Activated naive CD4-positive, alpha-beta T cell treated with anti-CD3 and anti-CD28 coated beads for 36 hours (primary cell): ENCODE results near the gene TBCCD1. TPM values are rescaled to one million over a fixed set of nuclear protein-coding genes. Genes with fewer than 3 reads are reported as not detected.
A peak's percentile ranks its signal among the peaks of the same experiment; 100 is the strongest.
"Not testable (repeated sequence)": the region's sequence is repeated elsewhere in the genome, so short reads cannot be mapped to it uniquely, and the experiment has no call there.

Experiments
- CTCF ChIA-PET: fragments of 350-600 bp; sonication (Branson Sonifier 250); formaldehyde crosslinking; loops from one replicate; lab custom pipeline; 2021; ENCODE audit warnings: antibody characterized with exemption; lab: Charles Lee
- DNase-seq: peaks from one replicate; pipeline ENCODE4 v3.0.0-alpha.2; 2020
- H3K27ac Mint-ChIP-seq: one replicate; pipeline ENCODE4 v1.8.0; 2021; ENCODE audit warnings: mild to moderate bottlenecking, mixed read lengths
- H3K27me3 Mint-ChIP-seq: one replicate; pipeline ENCODE4 v1.8.0; 2021; ENCODE audit warnings: low read depth, mixed read lengths
- H3K36me3 Mint-ChIP-seq: one replicate; pipeline ENCODE4 v1.8.0; 2021; ENCODE audit warnings: low read depth, mixed read lengths
- H3K4me1 Mint-ChIP-seq: one replicate; pipeline ENCODE4 v1.8.0; 2021; ENCODE audit warnings: low read depth, mixed read lengths
- H3K4me3 Mint-ChIP-seq: one replicate; pipeline ENCODE4 v1.8.0; 2021; ENCODE audit warnings: mild to moderate bottlenecking, moderate library complexity, mixed read lengths
- H3K9me3 Mint-ChIP-seq: one replicate; pipeline ENCODE4 v1.8.0; 2021; ENCODE audit warnings: mixed read lengths
- intact Hi-C: fragments of 100-400 bp; cut with micrococcal nuclease; formaldehyde crosslinking; loops from one replicate; pipeline ENCODE4 v1.15.1; 2023
- total RNA-seq, 2 experiments: library from RNA; stranded (reverse); gene quantifications; one replicate each; pipeline ENCODE4 v1.2.3, GENCODE V29; 2021

TBCCD1 gene
- total RNA-seq, 2 experiments from 2014 or later: 9.0 to 10.7 TPM

DNA sequence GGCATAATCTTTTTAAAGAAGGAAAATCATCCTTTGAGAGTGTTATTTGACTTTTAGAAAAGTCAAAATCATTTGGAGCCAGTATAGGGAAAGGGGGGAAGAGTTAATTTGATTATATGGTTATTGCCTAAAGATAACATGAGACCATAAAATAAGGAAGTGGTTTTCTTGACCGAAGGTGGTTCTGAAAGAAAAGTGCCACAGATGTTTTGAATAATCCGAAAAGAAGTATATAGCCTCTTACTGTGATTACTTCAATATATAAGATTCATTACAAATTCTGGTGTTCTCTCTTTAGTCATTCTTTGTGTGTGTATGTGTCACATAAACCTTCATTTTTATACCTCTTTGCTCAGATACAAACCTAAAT, 4.5 kb upstream of the TBCCD1 start:
- DNase-seq: no peak
- peak overlapping the region; percentile 11 for H3K27ac Mint-ChIP-seq
- peaks cover 49% of the 10 kb centered on the region for H3K4me1 Mint-ChIP-seq
- intact Hi-C loops: loop anchor here (2.0 to 10.0 kb wide), 3 partner anchors 37 to 987 kb away; partner anchors contain the start of gene SENP2
- H3K4me3 Mint-ChIP-seq: peak overlapping the region; percentile 95
- H3K9me3 Mint-ChIP-seq: no peaks in the 10 kb centered on the region
- peaks cover 17% of the 10 kb centered on the region for H3K36me3 Mint-ChIP-seq
- H3K27me3 Mint-ChIP-seq: no peaks in the 10 kb centered on the region
- CTCF ChIA-PET: interaction anchor here (0.7 to 2.3 kb wide), 3 partner anchors 38 to 628 kb away, joined by 3 to 8 read pairs (median 4); no protein-coding TSS in a partner anchor

DNA sequence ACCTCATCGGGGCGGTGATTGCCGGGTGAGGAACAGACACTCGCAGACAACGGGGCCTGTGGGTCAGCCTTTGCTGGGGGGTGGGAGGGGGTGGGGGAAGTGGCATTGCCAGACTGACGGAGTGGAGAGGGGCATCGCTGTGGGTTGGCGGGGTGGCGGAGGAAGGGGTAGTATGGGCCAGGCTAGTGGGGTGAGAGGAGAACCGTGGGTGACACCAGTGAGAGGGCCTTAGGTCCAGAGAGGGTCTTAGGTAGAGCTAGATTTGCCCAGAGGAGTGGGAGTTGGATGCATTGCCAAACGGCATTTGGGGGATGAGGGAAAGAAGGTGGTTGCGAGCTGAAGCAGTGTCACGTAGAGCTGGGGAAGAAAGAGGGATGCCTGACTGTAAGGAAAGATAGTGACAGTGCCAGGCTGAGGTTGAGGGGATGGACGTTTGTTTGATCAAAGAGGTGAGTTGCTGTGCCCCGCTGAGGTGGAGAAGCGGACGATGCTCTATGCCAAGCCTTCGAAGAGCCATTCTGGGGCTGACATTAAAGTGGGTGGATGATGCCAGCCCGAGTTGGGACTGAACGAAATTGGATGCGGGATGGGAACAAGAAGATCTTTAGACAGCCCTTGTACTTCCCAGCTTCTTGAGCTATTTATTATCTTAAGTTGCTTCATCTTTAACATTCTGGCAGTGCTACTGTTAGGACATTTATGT, 4.0 kb upstream of the TBCCD1 start:
- peak overlapping the region; percentile 95 for H3K4me3 Mint-ChIP-seq
- CTCF ChIA-PET: interaction anchor here (0.7 to 2.3 kb wide), 4 partner anchors 43 to 628 kb away, joined by 4 to 12 read pairs (median 6); no protein-coding TSS in a partner anchor
- intact Hi-C loops: loop anchor here (1.0 to 10.0 kb wide), 11 partner anchors 19 to 986 kb away; partner anchors contain the start of genes EIF4A2, ETV5, RFC4 and SENP2
- peaks cover 14% of the 10 kb centered on the region for H3K36me3 Mint-ChIP-seq
- H3K27me3 Mint-ChIP-seq: no peaks in the 10 kb centered on the region
- H3K9me3 Mint-ChIP-seq: no peaks in the 10 kb centered on the region
- DNase-seq: peak; percentile 11
- peak overlapping the region; percentile 85 for H3K27ac Mint-ChIP-seq
- H3K4me1 Mint-ChIP-seq: peaks cover 53% of the 10 kb centered on the region

DNA sequence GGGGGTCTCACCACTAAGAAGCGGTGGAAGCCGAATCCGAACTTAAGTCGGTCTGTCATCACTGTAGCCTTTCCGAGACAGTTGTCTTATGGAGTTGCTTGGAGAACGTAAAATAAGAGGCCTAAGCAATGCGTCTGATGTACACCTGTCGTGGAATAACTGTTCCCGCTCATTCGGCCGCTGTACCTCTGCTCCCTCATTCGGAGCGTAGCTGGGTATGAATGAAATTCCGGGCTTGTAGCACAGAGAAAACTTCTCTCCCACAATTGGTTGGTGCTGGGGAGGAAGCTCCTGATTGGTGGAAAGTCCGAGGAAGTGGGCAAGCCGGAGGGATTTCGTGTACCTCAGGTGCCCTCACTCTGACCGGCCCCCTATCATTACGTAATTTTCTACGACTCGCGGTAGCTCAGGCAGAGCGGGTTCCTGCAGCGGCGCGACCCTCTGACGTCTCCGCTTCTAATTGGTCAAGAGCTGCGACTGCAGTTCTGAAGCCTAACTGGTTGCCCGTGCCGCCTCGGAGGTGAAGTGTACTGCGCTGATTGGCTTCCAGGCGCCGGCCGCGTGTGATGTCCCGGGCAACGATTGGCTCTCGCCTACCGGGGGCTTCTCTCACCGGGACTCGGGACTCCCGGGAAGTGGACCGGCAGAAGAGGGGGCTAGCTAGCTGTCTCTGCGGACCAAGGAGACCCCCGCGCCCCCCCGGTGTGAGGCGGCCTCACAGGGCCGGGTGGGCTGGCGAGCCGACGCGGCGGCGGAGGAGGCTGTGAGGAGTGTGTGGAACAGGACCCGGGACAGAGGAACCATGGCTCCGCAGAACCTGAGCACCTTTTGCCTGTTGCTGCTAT, 3.2 kb upstream of the TBCCD1 start, which contains the start of gene DNAJB11:
DNAJB11 (plus strand) TSS at position 625 of the 845 bp plus-strand sequence; CDS start at position 803, 178 bp downstream.
- DNase-seq: peak; percentile 100
- peaks cover 11% of the 10 kb centered on the region for H3K36me3 Mint-ChIP-seq
- H3K27ac Mint-ChIP-seq: peak within 1 kb of the TSS; percentile 85
- intact Hi-C loops: loop anchor here (1.0 to 10.0 kb wide), 11 partner anchors 20 to 986 kb away; partner anchors contain the start of genes EIF4A2, ETV5, RFC4 and SENP2
- peaks cover 53% of the 10 kb centered on the region for H3K4me1 Mint-ChIP-seq
- H3K27me3 Mint-ChIP-seq: no peaks in the 10 kb centered on the region
- no peaks in the 10 kb centered on the region for H3K9me3 Mint-ChIP-seq
- CTCF ChIA-PET: interaction anchor here (1.0 to 2.3 kb wide), 6 partner anchors 21 to 627 kb away, joined by 3 to 12 read pairs (median 6); no protein-coding TSS in a partner anchor
- H3K4me3 Mint-ChIP-seq: peak within 1 kb of the TSS; percentile 95

DNA sequence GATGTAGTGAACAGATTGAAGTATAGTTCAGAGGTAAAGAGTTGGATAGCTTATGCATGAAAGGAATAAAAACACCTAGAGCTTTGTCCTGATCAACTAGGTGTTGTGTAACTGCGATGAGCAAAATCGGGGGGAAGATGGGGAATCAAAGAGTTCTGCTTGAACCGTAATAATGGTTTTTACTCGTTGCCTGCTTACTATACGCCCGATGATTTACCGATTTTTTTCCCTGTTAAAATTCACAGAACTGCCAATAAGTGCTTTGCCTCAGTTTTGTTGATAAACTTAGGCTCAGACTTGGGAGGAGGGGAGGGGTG, 2.6 kb upstream of the TBCCD1 start:
- CTCF ChIA-PET: interaction anchor here (1.0 to 2.3 kb wide), 6 partner anchors 21 to 626 kb away, joined by 3 to 12 read pairs (median 6); no protein-coding TSS in a partner anchor
- H3K36me3 Mint-ChIP-seq: peaks cover 11% of the 10 kb centered on the region
- no peaks in the 10 kb centered on the region for H3K27me3 Mint-ChIP-seq
- H3K27ac Mint-ChIP-seq: peak overlapping the region; percentile 85
- no peak for DNase-seq
- H3K9me3 Mint-ChIP-seq: no peaks in the 10 kb centered on the region
- intact Hi-C loops: loop anchor here (1.0 to 10.0 kb wide), 13 partner anchors 21 to 985 kb away; partner anchors contain the start of genes EIF4A2, ETV5, RFC4 and RPL39L
- peaks cover 52% of the 10 kb centered on the region for H3K4me1 Mint-ChIP-seq
- peak overlapping the region; percentile 95 for H3K4me3 Mint-ChIP-seq

DNA sequence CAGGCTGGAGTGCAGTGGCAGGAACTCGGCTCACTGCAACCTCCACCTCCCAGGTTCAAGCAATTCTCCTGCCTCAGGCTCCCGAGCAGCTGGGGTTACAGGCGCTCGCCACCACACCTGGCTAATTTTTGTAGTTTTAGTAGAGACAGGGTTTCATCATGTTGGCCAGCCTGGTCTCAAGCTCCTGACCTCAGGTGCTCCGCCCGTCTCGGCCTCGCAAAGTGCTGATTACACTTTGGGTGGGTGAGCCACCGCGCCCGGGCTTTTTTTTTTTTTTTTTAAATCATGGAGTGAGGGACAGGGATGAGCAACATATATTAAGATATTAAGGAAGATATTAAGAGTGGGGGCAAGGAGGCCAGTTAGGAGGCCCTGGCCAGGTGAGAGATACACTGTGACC, 2.2 kb upstream of the TBCCD1 start:
- CTCF ChIA-PET: interaction anchor here (0.6 to 2.2 kb wide), 6 partner anchors 8 to 626 kb away, joined by 3 to 12 read pairs (median 4); no protein-coding TSS in a partner anchor
- peaks cover 53% of the 10 kb centered on the region for H3K4me1 Mint-ChIP-seq
- H3K27me3 Mint-ChIP-seq, H3K9me3 Mint-ChIP-seq, DNase-seq: not testable (repeated sequence)
- peak overlapping the region; percentile 85 for H3K27ac Mint-ChIP-seq
- peaks cover 11% of the 10 kb centered on the region for H3K36me3 Mint-ChIP-seq
- peak overlapping the region; percentile 95 for H3K4me3 Mint-ChIP-seq
- intact Hi-C loops: loop anchor here (5.0 kb wide), 2 partner anchors 313 to 568 kb away; partner anchors contain the start of gene RPL39L

DNA sequence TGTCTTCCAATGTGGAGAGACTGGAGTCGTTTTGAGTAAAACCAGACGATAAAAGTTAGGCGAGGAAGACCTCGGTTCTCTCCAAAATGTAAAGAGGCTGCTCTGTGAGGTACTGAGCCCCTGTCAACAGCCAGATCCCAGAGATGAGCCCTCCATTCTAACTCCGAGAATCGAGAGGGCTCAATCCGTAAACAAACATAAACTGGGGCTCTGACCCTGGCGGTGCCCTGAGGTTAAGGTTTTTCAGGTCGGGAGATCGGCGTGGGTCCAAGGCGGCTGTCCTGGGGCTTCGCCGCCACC, 417 bp downstream of the TBCCD1 start:
- Mint-ChIP-seq H3K27me3 (no peaks in the 10 kb centered on the region), H3K4me1 (peaks cover 49% of the 10 kb centered on the region), H3K4me3 (peak overlapping the region; percentile 93), H3K27ac (peak overlapping the region; percentile 90), H3K9me3 (no peaks in the 10 kb centered on the region), H3K36me3 (peaks cover 14% of the 10 kb centered on the region)
- CTCF ChIA-PET: interaction anchor here (0.9 to 1.6 kb wide), 3 partner anchors 255 to 584 kb away, joined by 3 to 5 read pairs (median 3); no protein-coding TSS in a partner anchor
- DNase-seq: peak; percentile 8
- intact Hi-C loops: loop anchor here (1.0 to 5.0 kb wide), 4 partner anchors 50 to 571 kb away; partner anchors contain the start of gene RPL39L

DNA sequence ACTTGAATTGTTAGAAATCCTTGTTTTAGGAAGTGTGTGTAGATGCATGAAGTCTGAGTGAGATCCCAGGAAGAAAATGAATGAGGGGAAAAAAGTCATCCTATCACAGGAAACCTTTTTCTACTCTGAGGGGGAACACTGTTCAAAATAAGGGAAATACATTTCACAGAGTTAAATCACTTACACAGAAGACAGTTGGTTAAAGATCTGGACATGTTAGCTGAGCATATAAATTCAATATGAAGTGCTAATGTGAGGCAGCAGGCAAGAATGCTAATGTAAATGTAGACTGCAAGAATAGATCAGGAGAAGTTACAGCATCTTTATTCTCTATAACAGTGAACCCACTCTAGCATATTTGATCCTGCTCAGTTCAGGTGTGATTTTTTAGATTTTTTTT, 2.6 kb downstream of the TBCCD1 start:
- peaks cover 17% of the 10 kb centered on the region for H3K36me3 Mint-ChIP-seq
- no peaks in the 10 kb centered on the region for H3K9me3 Mint-ChIP-seq
- no peak for DNase-seq
- no peak overlapping the region for H3K4me3 Mint-ChIP-seq
- H3K27me3 Mint-ChIP-seq: no peaks in the 10 kb centered on the region
- no peak overlapping the region for H3K27ac Mint-ChIP-seq
- CTCF ChIA-PET: interaction anchor here (1.7 kb wide), 1 partner anchor 52 kb away, joined by 6 read pairs; no protein-coding TSS in a partner anchor
- intact Hi-C loops: no loop called here
- peaks cover 52% of the 10 kb centered on the region for H3K4me1 Mint-ChIP-seq

DNA sequence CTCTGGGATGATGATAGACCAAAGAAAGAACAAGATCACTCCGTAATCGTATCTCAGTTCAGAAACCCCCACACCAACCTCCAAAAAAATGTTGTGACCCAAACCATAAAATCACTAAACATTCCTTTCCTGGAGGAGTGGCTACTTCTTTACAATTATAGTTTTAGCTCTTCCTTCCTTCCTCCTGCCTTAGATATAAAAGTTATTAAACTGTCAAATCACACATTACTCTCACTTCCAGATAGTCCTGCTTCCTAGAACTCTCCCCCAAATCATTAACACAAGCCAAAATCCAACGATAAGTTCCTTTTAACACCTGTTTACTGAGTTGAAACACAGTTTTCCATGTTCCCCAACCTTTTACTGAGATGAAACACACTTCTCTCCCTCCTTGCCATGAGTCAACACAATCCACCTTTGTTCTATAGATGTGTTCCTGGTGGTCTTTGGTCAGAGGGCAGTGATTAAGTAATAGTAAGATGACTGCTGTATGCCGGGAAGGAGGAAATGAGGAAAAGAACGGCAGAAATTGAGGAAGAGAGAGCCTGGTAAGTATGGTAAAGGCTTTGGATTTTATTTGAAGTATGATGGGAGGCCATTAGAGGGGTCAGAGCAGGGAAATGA, 14.6 kb downstream of the TBCCD1 start:
- H3K27ac Mint-ChIP-seq: no peak overlapping the region
- intact Hi-C loops: no loop called here

DNA sequence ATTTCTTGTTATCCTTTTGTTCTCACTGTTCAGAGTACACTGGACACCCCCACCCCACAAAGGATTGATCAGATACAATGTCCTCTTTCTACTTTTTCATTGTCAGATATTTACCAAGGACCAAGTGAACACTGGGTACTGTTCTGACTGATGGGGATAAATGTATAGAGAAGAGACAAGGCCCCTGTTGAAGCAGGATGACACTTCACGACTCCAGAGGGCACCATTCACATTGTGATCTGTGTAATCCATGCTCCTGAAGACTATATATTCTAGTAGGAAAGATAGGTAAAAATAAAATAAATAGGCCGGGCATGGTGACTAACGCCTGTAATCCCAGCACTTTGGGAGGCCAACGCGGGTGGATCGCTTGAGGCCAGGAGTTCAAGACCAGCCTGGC, 15.8 kb downstream of the TBCCD1 start:
- CTCF ChIA-PET: interaction anchor here (0.9 to 2.1 kb wide), 2 partner anchors 59 to 65 kb away, joined by 3 to 6 read pairs; no protein-coding TSS in a partner anchor
- Mint-ChIP-seq H3K4me1 (no peaks in the 10 kb centered on the region), H3K27me3 (no peaks in the 10 kb centered on the region), H3K27ac (no peak overlapping the region), H3K9me3 (no peaks in the 10 kb centered on the region), H3K36me3 (peaks cover 23% of the 10 kb centered on the region), H3K4me3 (no peak overlapping the region)
- intact Hi-C loops: no loop called here
- DNase-seq: no peak

More for the DNA sequence above, 14.6 kb downstream of the TBCCD1 start:
- CTCF ChIA-PET: interaction anchor here (0.9 to 2.1 kb wide), 4 partner anchors 58 to 275 kb away, joined by 3 to 6 read pairs (median 4); no protein-coding TSS in a partner anchor
- DNase-seq: no peak
- H3K27me3 Mint-ChIP-seq: no peaks in the 10 kb centered on the region
- H3K4me1 Mint-ChIP-seq: peaks cover 3% of the 10 kb centered on the region
- no peaks in the 10 kb centered on the region for H3K9me3 Mint-ChIP-seq
- H3K36me3 Mint-ChIP-seq: peaks cover 28% of the 10 kb centered on the region
- H3K4me3 Mint-ChIP-seq: no peak overlapping the region

DNA sequence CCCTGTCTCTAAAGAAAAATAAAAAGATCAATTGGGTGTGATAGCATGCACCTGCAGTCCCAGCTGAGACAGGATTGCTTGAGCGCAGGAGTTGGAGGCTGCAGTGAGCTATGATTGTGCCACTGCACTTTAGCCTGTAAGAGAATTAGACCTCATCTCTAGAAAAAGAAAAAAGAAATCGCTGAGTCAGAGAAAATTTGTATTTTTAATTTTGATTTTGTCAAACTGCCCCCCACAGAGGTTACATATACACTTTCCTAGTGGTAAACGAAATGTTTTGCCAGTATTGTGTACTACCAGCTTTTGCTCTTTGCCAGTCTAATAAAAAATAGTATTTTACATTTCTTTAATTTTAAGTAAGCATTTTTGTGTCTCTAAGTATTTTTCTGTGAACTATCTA, 17.6 kb downstream of the TBCCD1 start:
- CTCF ChIA-PET: interaction anchor here (1.0 to 2.0 kb wide), 2 partner anchors 9 to 606 kb away, joined by 3 to 7 read pairs; no protein-coding TSS in a partner anchor
- H3K36me3 Mint-ChIP-seq: peaks cover 17% of the 10 kb centered on the region
- no peak overlapping the region for H3K4me3 Mint-ChIP-seq
- intact Hi-C loops: loop anchor here (10.0 kb wide), 1 partner anchor 815 kb away; no protein-coding TSS in a partner anchor
- H3K27me3 Mint-ChIP-seq: no peaks in the 10 kb centered on the region
- no peaks in the 10 kb centered on the region for H3K9me3 Mint-ChIP-seq
- H3K27ac Mint-ChIP-seq: no peak overlapping the region
- no peak for DNase-seq
- no peaks in the 10 kb centered on the region for H3K4me1 Mint-ChIP-seq

DNA sequence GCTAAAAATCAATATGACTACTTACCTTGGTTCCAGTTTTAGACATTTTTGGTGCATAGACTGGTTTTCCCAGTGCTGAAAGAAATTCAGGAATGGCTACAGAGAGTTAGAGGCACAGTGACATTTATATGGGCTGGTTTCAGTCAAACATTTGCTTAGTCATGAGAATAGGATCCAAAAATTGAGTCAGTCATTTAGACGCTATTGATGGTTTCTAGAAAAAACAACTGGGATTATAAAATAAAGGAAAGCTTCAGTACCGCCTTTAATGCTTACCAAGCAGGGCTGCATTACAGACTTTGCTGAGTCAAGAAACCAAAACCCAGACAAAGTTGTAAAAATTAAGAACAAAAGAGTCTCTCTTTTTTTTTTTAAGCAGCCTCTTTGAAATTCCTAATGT, 22.9 kb downstream of the TBCCD1 start, which contains the start of gene CRYGS:
CRYGS (minus strand) TSS at position 100 of the 400 bp plus-strand sequence; CDS start at position 46, 54 bp downstream.
- Mint-ChIP-seq H3K27ac (no peak within 1 kb of the TSS), H3K27me3 (no peaks in the 10 kb centered on the region), H3K4me3 (no peak within 1 kb of the TSS), H3K9me3 (no peaks in the 10 kb centered on the region), H3K36me3 (peaks cover 7% of the 10 kb centered on the region), H3K4me1 (peaks cover 21% of the 10 kb centered on the region)
- no peak for DNase-seq
- intact Hi-C loops: loop anchor here (5.0 to 10.0 kb wide), 2 partner anchors 809 to 882 kb away; no protein-coding TSS in a partner anchor
- CTCF ChIA-PET: interaction anchor here (0.6 kb wide), 1 partner anchor 302 kb away, joined by 3 read pairs; no protein-coding TSS in a partner anchor
